H1 (cell line): ENCODE results near the gene ZFP36L2.

Experiments
- ATF2 ChIP-seq: IDR thresholded peaks from 2 replicates; pipeline ENCODE4 v1.6.1; 2012; ENCODE audit warnings: low read length, inconsistent platforms
- BCL11A ChIP-seq, 2 experiments: IDR thresholded peaks; one replicate each; pipeline ENCODE4 v1.6.1; 2011; ENCODE audit warnings: low read depth in 2 of 2, low read length in 2 of 2, mild to moderate bottlenecking in 2 of 2
- CTCF ChIP-seq, 3 experiments: IDR thresholded peaks; 1 replicate in 2 of 3; 2 replicates in 1 of 3; pipeline versions ENCODE4 v1.5.1 to v1.6.1; 2011; ENCODE audit warnings: low read length in 3 of 3, mild to moderate bottlenecking in 3 of 3, inconsistent platforms in 2 of 3, low read depth in 1 of 3, moderate library complexity in 1 of 3; ENCODE audit not compliant: insufficient read depth in 1 of 3; ENCODE audit errors: control extremely low read depth in 1 of 3
- EP300 ChIP-seq, 2 experiments: IDR thresholded peaks; 1 replicate in 1 of 2; 2 replicates in 1 of 2; pipeline ENCODE4 v1.6.1; 2011 to 2012; ENCODE audit warnings: low read depth in 2 of 2, low read length in 2 of 2, mild to moderate bottlenecking in 2 of 2, borderline replicate concordance in 1 of 2, inconsistent platforms in 1 of 2, moderate library complexity in 1 of 2
- JUN ChIP-seq: IDR thresholded peaks from 2 replicates; pipeline ENCODE4 v1.6.1; 2011; ENCODE audit warnings: low read depth, mild to moderate bottlenecking, improper control_type of control experiment, low read length
- MAX ChIP-seq: IDR thresholded peaks from 2 replicates; pipeline ENCODE4 v1.6.1; 2012; ENCODE audit warnings: inconsistent platforms
- RFX5 ChIP-seq: IDR thresholded peaks from 2 replicates; pipeline ENCODE4 v1.6.1; 2011; ENCODE audit warnings: low read depth, low read length, improper control_type of control experiment, borderline replicate concordance
- SP1 ChIP-seq: IDR thresholded peaks from 2 replicates; pipeline ENCODE4 v1.6.1; 2011; ENCODE audit warnings: low read depth, low read length
- TAF1 ChIP-seq: IDR thresholded peaks from 2 replicates; pipeline ENCODE4 v1.6.1; 2011; ENCODE audit warnings: mild to moderate bottlenecking, low read depth, low read length
- TBP ChIP-seq: IDR thresholded peaks from 2 replicates; pipeline ENCODE4 v1.6.1; 2011; ENCODE audit warnings: low read depth, low read length, improper control_type of control experiment

- TF ChIP-seq TAF1: no peak
- TF ChIP-seq CTCF (IDR thresholded peaks at IDR 0.05; ENCODE audit: control extremely low read depth in 1 of 3, insufficient read depth in 1 of 3, low read depth in 1 of 3, low read length in 3 of 3): peak in 2 of 3 experiments; percentile 55 to 65; a peak in 3 of 4 replicates
- TF ChIP-seq RFX5: no peak
- TF ChIP-seq MAX: no peak
- no peak for TF ChIP-seq SP1
- TF ChIP-seq BCL11A (IDR thresholded peaks at IDR 0.05; ENCODE audit: low read depth in 2 of 2, low read length in 2 of 2): no peak
- peak; percentile 39; the same call in 1 of the 2 replicates for TF ChIP-seq TBP
- TF ChIP-seq JUN: no peak
- TF ChIP-seq EP300 (IDR thresholded peaks at IDR 0.05; ENCODE audit: borderline replicate concordance in 1 of 2, low read depth in 2 of 2, low read length in 2 of 2): no peak
- no peak for TF ChIP-seq ATF2
Observed at GRCh38 chr2:43224131-43224570, 2.3 kb downstream of the ZFP36L2 start.
